NB4 (cell line): Measurements from ENCODE around the gene L3MBTL2.

ENCODE experiments used
- DNase-seq: peaks from one replicate; pipeline ENCODE4 v3.0.0; 2010; ENCODE audit warnings: low read depth
- H3K4me3 ChIP-seq: one replicate; pipeline ENCODE4 v1.5.1; 2011; ENCODE audit warnings: mild to moderate bottlenecking, low read depth, low read length, moderate library complexity
- MYC ChIP-seq: IDR thresholded peaks from 2 replicates; pipeline ENCODE4 v1.6.1; 2011; ENCODE audit warnings: low read depth, low read length
- POLR2A ChIP-seq: IDR thresholded peaks from 2 replicates; pipeline ENCODE4 v1.6.1; 2011; ENCODE audit warnings: mild to moderate bottlenecking; ENCODE audit not compliant: insufficient read length; ENCODE audit errors: extremely low read depth
- TF ChIP-seq, protein P1 (sequence below): IDR thresholded peaks from one replicate; pipeline ENCODE4 v1.5.1; 2012; ENCODE audit warnings: low read depth, low read length
- TF ChIP-seq, protein P2 (sequence below): IDR thresholded peaks from 2 replicates; pipeline ENCODE4 v1.6.1; 2011; ENCODE audit warnings: low read depth, low read length

Gene L3MBTL2

DNA sequence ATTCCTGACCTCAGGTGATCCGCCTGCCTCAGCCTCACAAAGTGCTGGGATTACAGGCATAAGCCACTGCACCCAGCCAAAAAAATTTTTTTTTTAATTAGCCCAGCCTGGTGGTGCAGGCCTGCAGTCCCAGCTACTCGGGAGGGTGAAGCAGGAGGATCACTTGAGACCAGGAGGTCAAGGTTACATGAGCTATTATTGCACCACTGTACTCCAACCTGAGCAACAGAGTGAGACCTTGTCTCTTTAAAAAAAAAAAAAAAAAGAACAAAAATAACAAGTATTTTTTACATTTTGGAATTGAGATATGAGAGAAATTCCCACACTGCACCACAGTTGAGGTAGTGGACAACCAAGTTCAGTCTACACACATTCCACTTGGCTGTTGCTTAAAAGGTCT is 13.6 kb upstream of the L3MBTL2 start:
- DNase-seq, result no peak
- no peak overlapping the region for H3K4me3 ChIP-seq
- TF ChIP-seq MYC (no peak), POLR2A (no peak)
- TF ChIP-seq, protein P1, sequence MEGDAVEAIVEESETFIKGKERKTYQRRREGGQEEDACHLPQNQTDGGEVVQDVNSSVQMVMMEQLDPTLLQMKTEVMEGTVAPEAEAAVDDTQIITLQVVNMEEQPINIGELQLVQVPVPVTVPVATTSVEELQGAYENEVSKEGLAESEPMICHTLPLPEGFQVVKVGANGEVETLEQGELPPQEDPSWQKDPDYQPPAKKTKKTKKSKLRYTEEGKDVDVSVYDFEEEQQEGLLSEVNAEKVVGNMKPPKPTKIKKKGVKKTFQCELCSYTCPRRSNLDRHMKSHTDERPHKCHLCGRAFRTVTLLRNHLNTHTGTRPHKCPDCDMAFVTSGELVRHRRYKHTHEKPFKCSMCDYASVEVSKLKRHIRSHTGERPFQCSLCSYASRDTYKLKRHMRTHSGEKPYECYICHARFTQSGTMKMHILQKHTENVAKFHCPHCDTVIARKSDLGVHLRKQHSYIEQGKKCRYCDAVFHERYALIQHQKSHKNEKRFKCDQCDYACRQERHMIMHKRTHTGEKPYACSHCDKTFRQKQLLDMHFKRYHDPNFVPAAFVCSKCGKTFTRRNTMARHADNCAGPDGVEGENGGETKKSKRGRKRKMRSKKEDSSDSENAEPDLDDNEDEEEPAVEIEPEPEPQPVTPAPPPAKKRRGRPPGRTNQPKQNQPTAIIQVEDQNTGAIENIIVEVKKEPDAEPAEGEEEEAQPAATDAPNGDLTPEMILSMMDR, result no peak
- TF ChIP-seq, protein P2, sequence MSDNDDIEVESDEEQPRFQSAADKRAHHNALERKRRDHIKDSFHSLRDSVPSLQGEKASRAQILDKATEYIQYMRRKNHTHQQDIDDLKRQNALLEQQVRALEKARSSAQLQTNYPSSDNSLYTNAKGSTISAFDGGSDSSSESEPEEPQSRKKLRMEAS, result no peak

DNA sequence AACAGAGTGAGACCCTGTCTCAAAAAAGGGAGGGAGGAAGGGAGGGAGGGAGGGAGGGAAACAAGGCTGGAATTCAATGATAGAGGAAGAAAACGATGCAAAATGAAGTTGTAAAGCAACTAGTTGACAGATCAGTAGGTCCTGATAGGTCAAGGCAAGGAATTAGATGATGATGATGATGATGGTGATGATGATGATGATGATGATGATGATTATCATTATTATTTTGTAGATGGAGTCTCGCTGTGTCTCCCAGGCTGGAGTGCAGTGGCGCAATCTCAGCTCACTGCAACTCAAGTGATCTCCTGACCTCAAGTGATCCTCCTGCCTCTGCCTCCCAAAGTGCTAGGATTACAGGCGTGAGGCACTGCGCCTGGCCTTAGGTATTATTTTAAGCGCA is 11.3 kb upstream of the L3MBTL2 start:
- H3K4me3 ChIP-seq, result no peak overlapping the region
- no peak for DNase-seq
- no peak for TF ChIP-seq POLR2A
- TF ChIP-seq MYC, result no peak
- TF ChIP-seq, protein P1, result no peak
- TF ChIP-seq, protein P2, result no peak

DNA sequence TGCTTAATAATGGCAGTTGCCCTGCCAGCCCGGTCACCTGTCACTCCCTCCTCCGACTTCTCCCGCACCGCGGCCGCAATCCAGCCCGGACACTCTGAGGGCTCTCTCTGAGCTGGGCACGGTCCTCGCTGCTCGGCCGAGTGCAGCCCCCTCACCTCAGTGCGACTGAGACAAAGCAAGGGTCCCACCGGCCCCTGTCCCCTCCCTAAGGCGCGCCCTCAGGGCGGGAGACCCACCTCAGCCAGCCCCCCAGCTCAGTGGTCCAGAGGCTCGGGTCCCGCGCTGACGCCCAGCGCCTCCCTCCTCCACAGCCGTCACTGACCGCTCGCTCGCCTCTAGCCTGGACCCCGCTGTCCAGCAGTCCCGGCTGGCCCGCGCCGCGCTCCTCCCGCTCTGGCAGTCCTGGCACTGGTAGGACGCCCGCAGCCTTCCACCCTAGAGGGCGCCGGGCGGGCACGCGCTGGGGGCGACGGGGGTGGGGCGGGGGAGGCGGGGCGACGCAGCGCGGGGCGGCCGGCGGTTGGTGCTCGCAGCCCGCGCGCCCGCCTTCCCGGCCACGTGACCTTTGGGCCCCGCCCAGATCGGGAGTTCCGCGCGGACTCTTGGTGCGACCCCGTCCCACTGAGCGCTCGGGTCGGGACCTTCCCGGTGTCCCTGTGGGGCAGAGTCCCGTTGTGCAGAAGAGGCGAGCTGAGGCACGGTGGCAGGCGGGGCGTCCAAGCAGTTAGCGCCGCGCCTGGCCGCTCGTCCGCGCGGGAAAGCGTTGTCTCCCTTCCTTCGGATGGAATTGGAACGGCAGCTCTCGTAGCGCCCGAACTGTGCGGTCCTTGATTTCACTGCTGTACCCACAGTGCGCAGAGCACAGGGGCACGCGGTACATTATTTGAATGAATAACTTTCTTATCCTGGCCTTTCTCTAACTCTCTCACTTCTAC is 7.8 kb upstream of the L3MBTL2 start:
- TF ChIP-seq, protein P1, result no peak
- TF ChIP-seq, protein P2, result peak; percentile 65; the same call in 1 of the 2 replicates
- peak overlapping the region; percentile 54 for H3K4me3 ChIP-seq
- peak; percentile 79 for DNase-seq

DNA sequence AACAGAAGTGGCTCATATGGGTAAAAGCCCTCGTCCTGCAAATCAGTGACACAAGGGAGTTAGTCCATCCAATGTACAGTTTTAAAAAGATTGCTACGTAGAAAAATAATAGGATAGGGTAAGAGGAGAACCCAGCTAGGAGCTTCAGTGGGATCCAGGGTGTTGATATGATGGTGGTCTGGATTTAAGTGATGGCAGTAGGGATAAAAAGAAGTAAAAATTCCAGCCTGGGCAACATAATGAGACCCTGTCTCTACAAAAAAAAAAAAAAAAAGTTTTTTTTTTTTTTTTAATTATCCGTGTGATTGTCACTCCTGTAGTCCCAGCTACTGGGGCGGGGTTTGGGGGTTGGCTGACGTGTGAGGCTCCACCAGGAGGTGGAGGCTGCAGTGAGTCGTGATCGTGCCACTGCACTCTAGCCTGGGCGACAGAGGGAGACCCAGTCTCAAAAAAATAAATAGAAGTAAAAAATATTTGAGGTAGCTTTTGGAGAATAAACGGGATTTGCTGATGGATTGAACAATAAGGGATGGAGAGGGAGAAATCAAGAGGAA is 7.0 kb upstream of the L3MBTL2 start:
- TF ChIP-seq, protein P2, result no peak
- no peak for TF ChIP-seq POLR2A
- no peak for TF ChIP-seq MYC
- TF ChIP-seq, protein P1, result no peak
- peak overlapping the region; percentile 54 for H3K4me3 ChIP-seq
- DNase-seq, result peak; percentile 34

DNA sequence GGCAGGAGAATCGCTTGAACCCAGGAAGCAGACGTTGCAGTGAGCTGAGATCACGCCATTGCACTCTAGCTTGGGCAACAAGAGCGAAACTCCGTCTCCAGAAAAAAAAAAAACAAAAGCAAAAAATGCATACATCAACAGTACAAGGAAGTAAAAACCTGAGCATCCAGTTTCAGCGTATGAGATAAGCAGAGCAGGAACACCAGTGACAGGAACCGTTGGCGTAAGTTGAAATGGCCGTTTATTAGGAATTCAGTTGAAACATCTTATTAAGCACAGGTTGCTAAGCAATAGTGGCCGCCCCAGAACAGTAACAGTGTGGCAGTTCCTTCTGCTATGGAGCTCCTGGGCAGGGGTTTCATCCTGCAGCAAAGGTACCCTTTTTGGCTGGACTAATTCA is 4.0 kb upstream of the L3MBTL2 start:
- DNase-seq, result no peak
- no peak overlapping the region for H3K4me3 ChIP-seq
- TF ChIP-seq, protein P2, result no peak
- TF ChIP-seq POLR2A, result no peak
- TF ChIP-seq, protein P1, result no peak
